RWPE2 (cell line): ENCODE measurements around the gene SLC39A13.
A peak's percentile ranks its signal among the peaks of the same experiment; 100 is the strongest.

Experiments used
- ATAC-seq: fragments of 200-7000 bp; cut with Tn5 transposase; 3 replicates; pipeline ENCODE4 v1.9.1; 2021; ENCODE audit warnings: low read depth
- DNase-seq: peaks from one replicate; pipeline ENCODE4 v3.0.0-alpha.2; 2020; ENCODE audit warnings: low spot score
- H3K27ac ChIP-seq: fragments of 450-650 bp; 2 replicates; pipeline ENCODE4 v1.5.1; 2017; ENCODE audit warnings: mild to moderate bottlenecking; ENCODE audit not compliant: poor library complexity, severe bottlenecking
- H3K27me3 ChIP-seq: fragments of 250-450 bp; sonication (Bioruptor Pico); 2 replicates; pipeline ENCODE4 v1.5.1; 2021; ENCODE audit warnings: mild to moderate bottlenecking, moderate library complexity; ENCODE audit not compliant: insufficient read depth, poor library complexity, severe bottlenecking
- H3K36me3 ChIP-seq: fragments of 250-450 bp; sonication (Bioruptor Pico); 2 replicates; pipeline ENCODE4 v1.5.1; 2020; ENCODE audit warnings: low read depth, mild to moderate bottlenecking, moderate library complexity
- H3K4me1 ChIP-seq: fragments of 250-450 bp; sonication (Bioruptor Pico); 2 replicates; pipeline ENCODE4 v1.5.1; 2021; ENCODE audit warnings: mild to moderate bottlenecking, moderate library complexity; ENCODE audit not compliant: insufficient read depth, poor library complexity, severe bottlenecking
- H3K4me3 ChIP-seq: fragments of 250-450 bp; sonication (Bioruptor Pico); 2 replicates; pipeline ENCODE4 v1.5.1; 2021; ENCODE audit warnings: mild to moderate bottlenecking, moderate library complexity; ENCODE audit not compliant: severe bottlenecking
- H3K9me3 ChIP-seq: fragments of 250-450 bp; sonication (Bioruptor Pico); 2 replicates; pipeline ENCODE4 v1.5.1; 2021; ENCODE audit warnings: mild to moderate bottlenecking, moderate library complexity; ENCODE audit not compliant: severe bottlenecking
- TF ChIP-seq, protein P1 (sequence below): fragments of 450-650 bp; IDR thresholded peaks from one replicate; pipeline ENCODE4 v1.5.1; 2017; ENCODE audit warnings: mild to moderate bottlenecking, moderate library complexity; ENCODE audit not compliant: poor library complexity, severe bottlenecking

Gene SLC39A13

DNA sequence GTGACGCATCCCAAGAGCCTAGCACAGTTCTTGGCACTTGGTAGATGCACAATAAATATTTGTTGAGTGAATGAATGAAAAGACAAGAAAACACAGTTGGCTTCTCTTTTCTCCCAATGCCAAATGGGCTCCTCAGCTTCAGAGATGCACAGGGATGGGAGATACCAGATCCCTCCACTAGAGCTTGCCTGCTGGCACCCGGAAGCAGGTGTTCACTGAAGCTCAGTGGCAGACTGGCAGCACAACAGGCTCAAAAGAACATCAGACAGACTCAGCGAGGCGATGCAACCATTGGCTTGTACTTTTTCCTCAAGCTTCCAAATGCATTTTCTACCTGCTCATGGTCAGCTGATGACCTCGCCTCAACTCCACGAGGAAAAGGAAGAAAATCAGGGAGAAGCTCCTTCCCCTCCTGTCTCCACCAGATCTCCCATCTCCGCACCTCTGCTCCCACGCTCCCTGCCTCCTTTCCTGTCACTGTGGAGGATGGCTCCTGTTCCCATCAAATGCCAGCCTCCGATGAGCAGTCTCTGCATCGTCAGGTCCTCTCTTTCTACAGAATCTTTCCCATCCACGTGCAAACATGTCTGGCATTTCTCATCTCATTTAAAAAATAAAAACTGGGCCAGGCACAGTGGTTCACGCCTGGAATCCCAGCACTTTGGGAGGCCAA is 34.8 kb downstream of the SLC39A13 start:
- DNase-seq (no peak), ATAC-seq (peak; percentile 61)
- H3K27me3 ChIP-seq, result no peaks in the 10 kb centered on the region
- H3K4me3 ChIP-seq, result no peak overlapping the region
- H3K36me3 ChIP-seq, result no peaks in the 10 kb centered on the region
- TF ChIP-seq, protein P1, sequence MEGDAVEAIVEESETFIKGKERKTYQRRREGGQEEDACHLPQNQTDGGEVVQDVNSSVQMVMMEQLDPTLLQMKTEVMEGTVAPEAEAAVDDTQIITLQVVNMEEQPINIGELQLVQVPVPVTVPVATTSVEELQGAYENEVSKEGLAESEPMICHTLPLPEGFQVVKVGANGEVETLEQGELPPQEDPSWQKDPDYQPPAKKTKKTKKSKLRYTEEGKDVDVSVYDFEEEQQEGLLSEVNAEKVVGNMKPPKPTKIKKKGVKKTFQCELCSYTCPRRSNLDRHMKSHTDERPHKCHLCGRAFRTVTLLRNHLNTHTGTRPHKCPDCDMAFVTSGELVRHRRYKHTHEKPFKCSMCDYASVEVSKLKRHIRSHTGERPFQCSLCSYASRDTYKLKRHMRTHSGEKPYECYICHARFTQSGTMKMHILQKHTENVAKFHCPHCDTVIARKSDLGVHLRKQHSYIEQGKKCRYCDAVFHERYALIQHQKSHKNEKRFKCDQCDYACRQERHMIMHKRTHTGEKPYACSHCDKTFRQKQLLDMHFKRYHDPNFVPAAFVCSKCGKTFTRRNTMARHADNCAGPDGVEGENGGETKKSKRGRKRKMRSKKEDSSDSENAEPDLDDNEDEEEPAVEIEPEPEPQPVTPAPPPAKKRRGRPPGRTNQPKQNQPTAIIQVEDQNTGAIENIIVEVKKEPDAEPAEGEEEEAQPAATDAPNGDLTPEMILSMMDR, result no peak
- H3K9me3 ChIP-seq, result no peaks in the 10 kb centered on the region
- no peaks in the 10 kb centered on the region for H3K4me1 ChIP-seq
- H3K27ac ChIP-seq, result no peak overlapping the region

DNA sequence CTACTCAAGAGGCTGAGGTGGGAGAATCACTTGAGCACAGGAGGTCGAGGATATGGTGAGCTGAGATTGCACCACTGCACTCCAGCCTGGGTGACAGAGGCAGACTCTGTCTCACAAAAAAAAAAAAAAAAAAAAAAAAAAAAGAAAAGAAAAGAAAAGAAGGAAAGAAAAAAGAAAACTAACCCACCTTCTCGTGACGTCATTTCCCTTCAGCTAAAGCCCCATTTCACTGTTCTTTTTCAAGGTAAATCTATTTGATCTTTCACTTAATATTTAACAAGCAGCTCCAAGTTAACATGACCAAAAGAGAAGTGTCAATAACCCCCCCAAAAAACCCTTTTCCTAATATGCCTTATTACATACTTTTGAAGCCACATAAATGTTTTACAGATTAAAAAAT is 35.4 kb downstream of the SLC39A13 start:
- H3K4me1 ChIP-seq, result no peaks in the 10 kb centered on the region
- no peaks in the 10 kb centered on the region for H3K27me3 ChIP-seq
- no peak overlapping the region for H3K27ac ChIP-seq
- TF ChIP-seq, protein P1, result no peak
- DNase-seq (no peak), ATAC-seq (no peak)
- no peaks in the 10 kb centered on the region for H3K36me3 ChIP-seq
- H3K4me3 ChIP-seq, result no peak overlapping the region
- H3K9me3 ChIP-seq, result no peaks in the 10 kb centered on the region

DNA sequence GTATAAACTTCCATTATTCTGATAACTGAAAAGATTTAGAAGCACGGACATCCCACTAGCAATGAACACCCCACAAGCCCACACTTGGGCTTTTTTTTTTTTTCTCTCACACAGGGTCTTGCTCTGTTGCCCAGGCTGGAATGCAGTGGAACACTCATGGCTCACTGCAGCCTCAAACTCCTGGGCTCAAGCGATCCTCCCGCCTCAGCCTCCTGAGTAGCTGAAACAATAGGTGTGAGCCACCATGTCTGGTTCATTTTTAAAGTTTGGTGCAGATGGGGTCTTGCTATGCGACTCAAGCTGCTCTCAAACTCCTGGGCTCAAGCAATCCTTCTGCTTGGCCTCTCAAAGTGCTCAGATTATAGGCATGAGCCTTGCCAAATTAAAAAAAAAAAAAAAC is 37.5 kb downstream of the SLC39A13 start:
- no peaks in the 10 kb centered on the region for H3K4me1 ChIP-seq
- DNase-seq (no peak), ATAC-seq (no peak)
- TF ChIP-seq, protein P1, result no peak
- H3K9me3 ChIP-seq, result no peaks in the 10 kb centered on the region
- no peaks in the 10 kb centered on the region for H3K36me3 ChIP-seq
- H3K4me3 ChIP-seq, result no peak overlapping the region
- no peak overlapping the region for H3K27ac ChIP-seq
- H3K27me3 ChIP-seq, result no peaks in the 10 kb centered on the region

DNA sequence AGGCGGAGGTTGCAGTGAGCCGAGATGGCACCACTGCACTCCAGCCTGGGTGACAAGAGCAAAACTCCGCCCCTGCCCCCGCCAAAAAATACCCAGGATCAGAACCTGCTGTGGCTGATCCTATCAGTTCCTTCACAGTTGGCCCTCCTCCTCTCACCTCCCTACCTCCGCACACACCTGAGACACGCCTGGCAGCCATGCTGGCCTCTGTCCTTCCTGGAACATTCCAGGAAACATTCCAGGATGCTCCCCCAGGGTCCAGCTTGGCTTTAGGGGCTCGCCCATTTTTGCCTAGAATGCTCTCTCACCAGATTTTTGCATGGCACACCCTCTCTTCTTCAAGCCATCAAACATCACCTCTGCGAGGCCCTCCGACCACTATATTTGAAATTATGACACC is 38.4 kb downstream of the SLC39A13 start:
- Histone ChIP-seq H3K27me3 (no peaks in the 10 kb centered on the region), H3K27ac (no peak overlapping the region), H3K4me3 (no peak overlapping the region), H3K36me3 (no peaks in the 10 kb centered on the region), H3K9me3 (no peaks in the 10 kb centered on the region), H3K4me1 (no peaks in the 10 kb centered on the region)
- ATAC-seq (no peak), DNase-seq (no peak)
- TF ChIP-seq, protein P1, result no peak

DNA sequence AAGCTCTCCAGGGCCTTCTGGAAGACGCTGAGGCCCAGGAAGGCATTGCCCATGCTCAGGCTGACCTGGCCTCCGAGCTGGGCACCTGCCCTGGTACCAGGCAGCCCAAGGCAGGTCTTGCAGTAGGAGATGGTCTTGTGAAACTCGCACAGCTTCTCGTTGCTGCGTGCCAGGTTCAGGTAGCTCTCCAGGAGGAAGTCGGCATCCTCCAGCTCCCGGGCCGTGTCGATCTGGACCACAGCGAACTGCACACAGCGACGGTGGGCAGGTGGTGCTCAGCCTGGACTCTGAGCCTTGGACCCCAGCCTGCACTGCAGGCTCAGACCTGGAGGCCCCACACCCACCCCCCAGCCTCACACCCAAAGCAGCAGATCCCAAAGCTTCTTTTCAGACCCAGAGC is 39.5 kb downstream of the SLC39A13 start:
- TF ChIP-seq, protein P1, result no peak
- Histone ChIP-seq H3K27ac (no peak overlapping the region), H3K9me3 (no peaks in the 10 kb centered on the region), H3K4me3 (no peak overlapping the region), H3K4me1 (no peaks in the 10 kb centered on the region), H3K27me3 (no peaks in the 10 kb centered on the region), H3K36me3 (no peaks in the 10 kb centered on the region)
- no peak for ATAC-seq
- no peak for DNase-seq
